ENCODE measurements around the gene RXRB.
"Not testable (repeated sequence)": the region's sequence is repeated elsewhere in the genome, so short reads cannot be mapped to it uniquely, and the experiment has no call there.

The RXRB gene

DNA sequence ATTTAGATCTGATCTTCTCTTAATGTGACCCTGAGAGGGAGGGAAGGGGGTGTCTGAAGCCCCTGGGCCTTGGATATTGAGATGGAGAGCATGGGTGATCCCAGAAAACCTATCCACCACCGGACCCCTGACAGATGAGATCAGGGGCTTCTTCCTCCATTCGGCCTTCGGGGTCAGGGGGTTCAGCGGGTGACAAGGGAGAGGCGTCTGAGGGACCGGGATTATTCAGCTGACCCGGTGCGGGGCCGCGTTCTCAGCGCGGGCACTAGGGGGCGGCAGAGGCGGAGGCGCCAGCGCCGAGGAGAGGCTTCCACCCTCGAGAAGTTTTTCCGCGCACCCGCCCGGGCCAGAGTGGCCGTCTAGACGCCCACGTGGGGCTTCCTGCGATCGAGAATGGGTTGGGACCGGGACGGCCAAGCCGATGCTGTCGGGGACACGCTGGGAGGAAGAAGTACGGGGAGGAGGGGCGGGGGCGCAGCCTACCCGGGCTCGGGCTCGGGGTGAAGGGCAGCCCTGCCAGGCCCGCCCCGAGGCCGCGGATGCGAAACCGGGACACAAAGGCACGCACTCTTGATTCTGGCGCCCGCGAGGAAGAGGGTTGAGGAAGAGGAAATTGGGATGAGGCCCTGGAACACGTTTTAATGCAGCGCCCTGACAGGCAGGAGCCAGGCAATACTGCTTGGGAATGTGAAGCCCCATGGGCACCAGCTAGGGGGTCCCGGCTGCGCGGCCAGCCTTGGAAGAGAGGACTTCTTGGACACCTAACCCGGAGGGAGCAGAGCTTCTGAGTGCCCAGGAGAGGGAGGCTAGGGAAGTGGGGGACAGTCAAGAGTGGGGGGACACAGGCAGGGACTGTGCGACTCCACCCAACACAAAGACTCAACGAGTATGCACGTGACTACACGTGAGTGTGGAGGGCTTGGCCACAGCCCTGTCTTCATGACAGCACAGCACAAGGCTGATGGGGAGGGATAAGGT lies 38.8 kb downstream of the RXRB start:
- peak; percentile 85 to 94 (median 90) for DNase-seq

DNA sequence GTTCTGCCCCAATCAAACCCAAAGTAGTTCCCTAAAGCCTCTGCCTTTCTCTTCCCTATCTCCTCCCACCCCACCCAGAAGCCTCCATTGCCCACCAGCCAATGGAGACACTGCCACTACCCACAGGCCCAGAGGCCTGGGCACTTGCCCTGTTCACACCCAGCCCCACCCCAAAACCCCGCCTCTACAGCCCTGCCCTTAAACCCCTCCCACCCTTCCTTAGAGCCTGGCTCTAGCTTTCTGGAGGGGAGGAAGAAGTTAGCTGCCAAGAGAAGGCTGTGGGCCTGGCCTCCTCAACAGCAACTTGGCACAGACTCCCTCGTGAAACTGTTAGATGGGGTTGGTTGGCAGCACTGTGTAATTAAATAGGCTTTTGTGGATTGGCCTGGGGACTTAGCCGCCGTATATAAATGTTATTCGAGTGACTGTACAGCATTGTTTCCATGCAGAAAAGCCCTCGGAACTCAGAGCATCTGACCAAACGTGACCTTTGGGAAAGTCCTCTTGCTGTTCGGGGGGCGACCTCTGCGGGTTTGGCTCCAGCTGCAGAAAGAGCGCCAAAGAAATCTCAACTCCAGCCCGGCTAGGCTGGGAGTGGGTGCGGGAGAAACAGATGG lies 39.6 kb downstream of the RXRB start:
- peak; percentile 42 to 80 (median 72) for DNase-seq

DNA sequence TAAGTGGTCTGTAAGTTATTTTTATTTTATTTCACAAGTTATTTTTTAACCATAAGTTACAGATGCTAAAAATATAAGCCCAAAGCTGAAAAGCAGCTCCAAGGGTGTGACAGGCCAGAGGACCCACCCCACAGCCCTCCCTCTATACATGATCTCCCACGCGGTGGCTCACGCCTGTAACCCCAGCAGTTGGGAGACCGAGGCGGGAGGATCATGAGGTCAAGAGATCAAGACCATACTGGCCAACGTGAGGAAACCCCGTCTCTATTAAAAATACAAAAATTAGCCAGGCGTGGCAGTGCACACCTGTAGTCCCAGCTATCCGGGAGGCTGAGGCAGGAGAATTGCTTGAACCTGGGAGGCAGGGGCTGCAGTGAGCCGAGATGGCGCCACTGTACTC lies 40.4 kb downstream of the RXRB start:
- no peak for DNase-seq

DNA sequence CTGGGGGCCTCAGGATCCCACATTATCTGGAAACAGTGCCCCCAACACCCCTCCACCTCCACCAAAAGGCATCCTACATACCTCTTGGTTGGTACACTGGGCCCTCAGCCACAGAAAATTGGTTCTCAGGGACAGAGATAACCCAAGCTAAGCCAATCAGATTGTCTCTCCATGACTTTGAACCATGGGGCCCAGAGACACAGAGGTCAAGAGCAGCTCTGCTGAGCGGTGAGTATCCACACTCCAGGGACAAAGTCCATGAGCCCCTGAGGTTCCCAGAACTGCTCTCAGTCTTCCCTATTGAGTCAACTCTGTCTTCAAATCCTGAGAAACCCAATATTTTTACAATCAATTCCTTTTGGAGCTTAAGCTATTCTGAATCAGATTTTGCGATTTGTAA lies 43.5 kb downstream of the RXRB start:
- DNase-seq, result no peak

DNA sequence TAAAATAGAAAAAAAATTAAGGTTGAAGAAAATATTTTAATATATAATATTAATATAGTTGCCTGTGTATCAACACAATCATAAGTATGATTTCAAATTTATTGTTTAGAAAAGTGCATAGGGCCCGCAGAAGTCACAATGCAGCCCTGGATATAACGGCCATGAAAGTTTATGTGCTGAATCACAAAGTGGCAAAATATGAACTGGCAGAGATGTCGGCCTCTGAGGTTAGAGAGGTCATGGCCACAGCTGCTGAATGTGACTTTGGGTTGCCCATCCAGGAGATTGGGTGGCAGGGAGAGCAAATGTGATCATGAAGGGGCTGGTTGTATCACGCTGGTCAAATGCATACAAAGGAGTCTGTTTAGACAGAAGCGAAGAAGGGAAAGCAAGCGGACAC lies 43.9 kb downstream of the RXRB start:
- no peak for DNase-seq

DNA sequence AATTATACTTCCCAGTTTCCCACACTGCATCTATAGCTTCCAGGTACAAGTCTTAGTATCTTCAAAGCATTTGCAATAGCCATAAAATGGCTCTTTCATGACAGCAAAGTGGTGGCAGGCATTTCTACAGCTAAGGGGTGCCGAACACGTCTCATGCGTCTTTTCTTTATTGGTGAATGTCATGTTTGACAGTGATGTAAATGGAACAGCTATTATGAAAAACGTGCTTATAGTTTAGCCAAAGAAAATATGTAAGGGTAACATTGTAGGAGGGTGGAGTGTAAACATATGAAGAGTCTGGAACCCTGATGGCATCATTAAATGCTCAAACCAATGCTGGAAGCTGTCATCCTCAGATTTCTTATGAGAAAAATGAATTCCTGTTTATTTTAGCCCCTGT lies 46.1 kb downstream of the RXRB start:
- DNase-seq, result no peak

DNA sequence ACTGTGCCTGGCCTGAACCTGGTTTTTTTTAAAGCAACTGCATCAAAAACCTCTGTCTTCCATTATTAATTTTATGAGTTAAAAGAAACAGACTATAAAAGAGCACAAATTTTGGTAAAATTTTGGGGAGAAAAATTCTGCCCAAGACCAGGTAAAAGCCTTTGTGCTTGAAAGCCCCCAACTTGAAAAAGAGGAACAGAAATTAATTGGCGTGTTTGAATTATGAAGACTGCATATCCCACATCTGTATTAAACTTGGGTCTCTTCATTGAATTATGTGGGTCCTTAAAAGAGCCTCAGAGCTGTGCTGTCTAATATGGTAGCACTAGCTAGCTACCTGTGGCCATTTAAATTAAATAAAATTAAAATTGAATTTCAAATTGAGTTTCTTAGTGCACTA lies 49.4 kb downstream of the RXRB start:
- no peak for DNase-seq

DNA sequence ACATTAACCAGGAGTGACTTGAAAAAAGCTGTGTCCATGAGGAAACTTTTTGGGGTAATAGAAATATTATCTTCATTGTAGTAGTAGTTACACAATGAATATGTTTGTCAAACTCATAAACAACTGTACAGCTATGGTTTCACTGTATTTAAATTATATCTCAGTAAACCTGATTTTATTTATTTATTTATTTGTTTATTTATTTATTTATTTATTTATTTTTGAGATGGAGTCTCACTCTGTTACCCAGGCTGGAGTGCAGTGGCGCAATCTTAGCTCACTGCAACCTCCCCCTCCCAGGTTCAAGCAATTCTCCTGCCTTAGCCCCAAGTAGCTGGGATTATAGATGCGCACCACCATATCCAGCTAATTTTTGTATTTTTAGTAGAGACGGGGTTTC lies 49.9 kb downstream of the RXRB start:
- DNase-seq, result not testable (repeated sequence)

DNA sequence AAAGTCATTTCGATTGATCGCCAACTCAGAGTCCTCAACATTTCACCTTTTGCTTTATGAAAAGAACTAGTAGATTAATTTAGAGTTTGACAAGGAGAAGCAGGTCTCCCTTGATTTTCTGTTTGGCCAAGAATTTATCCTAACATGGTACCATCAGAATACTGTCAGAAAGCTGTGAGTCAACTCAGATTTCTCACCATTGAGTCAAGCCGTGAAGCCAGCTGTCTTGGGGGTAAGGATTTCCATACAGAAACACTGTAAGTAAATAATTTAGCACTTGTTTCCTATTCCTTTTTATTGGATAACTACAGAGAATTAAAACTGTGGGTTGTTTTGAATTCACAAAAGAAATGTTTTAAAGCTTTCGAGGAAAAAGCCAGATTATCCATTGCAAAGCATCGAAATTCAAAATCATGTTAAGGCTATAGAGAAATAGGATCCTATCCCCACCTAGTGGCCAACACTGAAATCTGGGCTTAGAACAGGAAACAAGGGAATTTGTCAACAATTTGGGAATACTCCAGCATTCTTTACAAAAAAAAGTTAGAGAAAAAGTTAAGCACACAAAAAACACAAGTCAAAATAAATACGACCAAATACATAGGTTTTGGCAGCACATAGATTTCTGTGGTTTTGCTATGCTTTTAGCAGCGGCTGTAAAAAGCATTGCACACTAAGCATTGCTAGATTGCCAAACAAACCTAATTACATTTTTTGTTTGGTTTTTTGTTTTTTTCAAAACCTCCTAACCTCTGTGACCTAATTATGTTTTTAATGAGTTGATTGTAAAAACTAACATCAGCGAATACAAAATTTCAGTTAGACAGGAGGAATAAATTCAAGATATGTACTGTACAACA lies 52.4 kb downstream of the RXRB start:
- peak; percentile 54 to 72 (median 65) for DNase-seq

DNA sequence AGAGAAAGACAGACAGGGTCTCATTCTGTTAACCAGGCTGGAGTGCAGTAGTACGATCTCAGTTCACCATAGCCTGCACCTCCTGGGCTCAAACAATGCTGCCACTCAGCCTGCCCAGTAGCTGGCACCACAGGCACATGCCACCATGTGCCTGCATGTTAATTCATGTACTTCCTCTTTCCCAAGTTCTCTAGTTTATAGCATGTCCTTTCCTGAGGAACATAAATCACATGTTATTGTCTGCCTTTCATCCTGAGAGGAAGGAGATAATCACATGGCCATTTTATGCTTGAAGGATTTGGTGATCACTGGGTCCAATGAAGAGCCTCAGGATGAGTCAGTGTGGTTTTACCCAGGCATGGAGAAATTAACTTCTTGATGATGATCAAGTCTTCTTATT lies 56.1 kb downstream of the RXRB start:
- DNase-seq, result peak; percentile 72 to 94 (median 86)
